Heart right ventricle (tissue), 16 donors: ENCODE measurements around the gene SPTBN1. TPM values are rescaled to one million over a fixed set of nuclear protein-coding genes. Genes with fewer than 3 reads are reported as not detected.

Experiments used
- ATAC-seq, 8 donors: fragments of 200-7000 bp; cut with Tn5 transposase; one replicate each; pipeline ENCODE4 v1.9.1; 2020; ENCODE audit warnings: mild to moderate bottlenecking in 8 of 8, moderate library complexity in 8 of 8, moderate number of reproducible peaks in 1 of 8
- DNase-seq, 2 donors: peaks; one replicate each; pipeline ENCODE4 v3.0.0-alpha.2; 2020
- H3K27ac ChIP-seq, 10 donors: fragments of 200-600 bp; sonication (generic) in 2 of 10; one replicate each; pipeline versions ENCODE4 v1.5.0 to v1.8.0; 2020 to 2022; ENCODE audit warnings: mild to moderate bottlenecking in 3 of 10
- H3K27me3 ChIP-seq, 7 donors: fragments of 200-600 bp; one replicate each; pipeline ENCODE4 v1.8.0; 2021 to 2022; ENCODE audit warnings: mild to moderate bottlenecking in 2 of 7
- H3K36me3 ChIP-seq, 9 donors: fragments of 200-600 bp; sonication (generic) in 1 of 9; one replicate each; pipeline versions ENCODE4 v1.5.0 to v1.8.0; 2020 to 2022; ENCODE audit warnings: mild to moderate bottlenecking in 2 of 9
- H3K4me1 ChIP-seq, 9 donors: fragments of 200-600 bp; sonication (generic) in 1 of 9; one replicate each; pipeline versions ENCODE4 v1.5.0 to v1.8.0; 2020 to 2022; ENCODE audit warnings: mild to moderate bottlenecking in 4 of 9
- H3K4me3 ChIP-seq, 10 donors: fragments of 200-600 bp; sonication (generic) in 2 of 10; one replicate each; pipeline versions ENCODE4 v1.5.0 to v1.8.0; 2020 to 2022; ENCODE audit warnings: mild to moderate bottlenecking in 7 of 10, moderate library complexity in 2 of 10
- H3K9me3 ChIP-seq, 11 donors: fragments of 200-600 bp in 10 of 11; sonication (generic) in 2 of 11; one replicate each; pipeline versions ENCODE4 v1.5.0 to v1.8.0; 2013 to 2022; ENCODE audit warnings: mild to moderate bottlenecking in 2 of 11, control low read depth in 1 of 11, moderate library complexity in 1 of 11
- WGBS, 2 donors: extraction: QIAGEN DNeasy Blood & Tissue Kit; methylation state at CpG; one replicate each; pipeline ENCODE4 v1.1.7; 2013; ENCODE audit warnings: inconsistent platforms in 1 of 2; 5-methylcytosine and 5-hydroxymethylcytosine counted together
- intact Hi-C, 10 donors: fragments of 100-400 bp; cut with DNase I; formaldehyde crosslinking; loops; one replicate each; pipeline versions ENCODE4 v1.11.1 to v1.14.2; 2022
- long read RNA-seq, 3 donors: library from polyadenylated mRNA; unstranded; transcript quantifications; one replicate each; pipeline ENCODE4 v2.0.0, GENCODE V29; 2020 to 2021
- polyA plus RNA-seq, 2 donors: library from polyadenylated mRNA; stranded (reverse); fragments of 200-250 nt; gene quantifications; one replicate each; pipeline ENCODE4 v1.2.3, GENCODE V29; 2013
- total RNA-seq, 10 donors: library from RNA; stranded (reverse); fragmentation: NEBNext Ultra II Directional in 3 of 10; extraction: Animal tissue kit (Norgen Biotek cat#: 25700) in 3 of 10; gene quantifications; one replicate each; pipeline versions ENCODE4 v1.2.1 to v1.2.4, GENCODE V29; 2021 to 2023
- TF ChIP-seq, protein P1 (sequence below), 9 donors: fragments of 200-600 bp; sonication (generic) in 2 of 9; IDR thresholded peaks; one replicate each; pipeline versions ENCODE4 v1.5.0 to v1.8.0; 2021 to 2022; ENCODE audit warnings: antibody characterized with exemption in 9 of 9, mild to moderate bottlenecking in 5 of 9, moderate library complexity in 1 of 9
- donor health status: Arrhythmogenic right ventricular cardiomyopathy.
- donor health status: ischemic (EF 13 %, LVEDD 7.1; RV severe dilation, severe dysfunction).
- donor health status: healthy with polysubstance abuse.
- donor health status: DM: no; HTN: yes; CAD: no.
- donor health status: DM: no; HTN: no; CAD: no.
- donor health status: ischemic (EF 25% LVEDD 6.9; RV normal size, moderate dysfunction).
- donor health status: ischemic (EF 25% LVEDD 5.7; RV mildly dilated, moderate dysfunction).
- donor health status: healthy.
- donor health status: DM: yes; HTN: yes; CAD: no.
- donor health status: Ischemic cardiomyopathy.
- donor health status: ischemic (EF 35%, LVEDD 5.7; RV mildly dilated, moderate dysfunction).
- donor health status: nonischemic (EF 11% LVEDD 7.7; RV severe dilation, severe dysfunction).
- donor health status: DM: yes; HTN: yes; CAD: no.
- donor health status: PGD.
- donor health status: ischemic (EF 29% LVEDD 5.4; RV normal size, mild dysfunction).
- donor health status: nonischemic (EF 23%, LVEDD 6.1; RV moderate dilation, normal function).

The SPTBN1 gene
- total RNA-seq (100 to 1,000 TPM; 366 to 643 (median 507) TPM), polyA plus RNA-seq (100 to 1,000 TPM in 1 of 2 donors, 10 to 100 TPM in 1; 91.1 to 142 TPM)
- long read RNA-seq, donor 1, full-length matches to known transcripts: 15 of 305 reads
- long read RNA-seq, donor 1, partial matches to known transcripts: 244 of 305 reads
- long read RNA-seq, donor 1, other reads (novel, unspliced or antisense): 46 of 305 reads
- long read RNA-seq, donor 2, full-length matches to known transcripts: 11 of 385 reads
- long read RNA-seq, donor 2, partial matches to known transcripts: 308 of 385 reads
- long read RNA-seq, donor 2, other reads (novel, unspliced or antisense): 66 of 385 reads
- long read RNA-seq, donor 3, transcript SPTBN1-204 (4 exons, 3,332 nt): major isoform, 15 of 283 reads
- long read RNA-seq, donor 3, partial matches to known transcripts: 205 of 283 reads
- long read RNA-seq, donor 3, other reads (novel, unspliced or antisense): 59 of 283 reads

DNA sequence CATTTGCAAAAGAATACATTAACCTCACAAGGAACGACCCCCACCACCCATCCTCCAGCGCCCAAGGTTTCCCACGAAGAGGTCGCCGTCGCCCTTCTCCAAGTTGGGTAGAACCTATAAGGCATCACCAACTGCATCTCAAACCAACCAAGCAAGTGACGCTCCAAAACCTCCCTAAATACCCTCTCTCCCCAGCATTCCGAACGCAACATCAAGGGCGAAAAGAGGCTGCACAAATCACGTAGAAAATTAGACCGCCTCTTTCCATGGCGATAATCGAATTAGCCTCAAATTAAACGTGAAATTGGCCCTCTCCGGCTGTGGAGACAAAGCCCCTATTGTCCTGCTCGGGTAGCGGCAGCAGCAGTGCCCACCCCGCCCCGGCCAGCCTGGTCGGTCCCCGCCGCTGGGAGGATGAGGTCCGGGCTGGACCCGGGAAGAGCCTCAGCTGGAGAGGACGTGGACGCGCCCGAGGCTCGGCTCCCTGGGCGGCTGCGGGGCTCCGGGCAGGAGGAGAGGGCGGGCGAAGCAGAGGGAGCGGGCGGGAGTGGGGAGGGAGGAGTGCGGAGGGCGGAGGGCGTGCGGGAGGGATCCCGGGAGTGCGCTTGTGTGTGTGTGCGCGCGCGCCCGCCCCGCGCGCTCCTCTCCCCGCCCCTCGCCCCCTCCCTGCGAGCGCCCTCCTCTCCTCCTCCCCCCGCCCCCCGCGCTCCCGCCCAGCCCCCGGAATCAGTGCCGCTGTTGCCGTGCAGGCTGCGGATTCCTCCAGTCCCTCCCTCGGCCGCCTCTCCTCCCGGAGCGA, at the start of gene SPTBN1:
Gene SPTBN1 (plus strand): TSS at position 765 of the 799 bp plus-strand sequence. CDS start 70,092 bp downstream, outside the sequence.
- peak; percentile 91 to 96 (median 94) for ATAC-seq
- Histone ChIP-seq H3K9me3 (no peaks in the 10 kb centered on the region), H3K27ac (peak within 1 kb of the TSS; percentile 92 to 99 (median 98)), H3K27me3 (peaks cover 0 to 52% (median 0%) of the 10 kb centered on the region in 7 donors), H3K4me1 (peaks cover 7 to 45% (median 34%) of the 10 kb centered on the region in 9 donors), H3K36me3 (peaks cover 0 to 4% (median 0%) of the 10 kb centered on the region in 9 donors), H3K4me3 (peak within 1 kb of the TSS; percentile 55 to 87 (median 79))
- TF ChIP-seq, protein P1, sequence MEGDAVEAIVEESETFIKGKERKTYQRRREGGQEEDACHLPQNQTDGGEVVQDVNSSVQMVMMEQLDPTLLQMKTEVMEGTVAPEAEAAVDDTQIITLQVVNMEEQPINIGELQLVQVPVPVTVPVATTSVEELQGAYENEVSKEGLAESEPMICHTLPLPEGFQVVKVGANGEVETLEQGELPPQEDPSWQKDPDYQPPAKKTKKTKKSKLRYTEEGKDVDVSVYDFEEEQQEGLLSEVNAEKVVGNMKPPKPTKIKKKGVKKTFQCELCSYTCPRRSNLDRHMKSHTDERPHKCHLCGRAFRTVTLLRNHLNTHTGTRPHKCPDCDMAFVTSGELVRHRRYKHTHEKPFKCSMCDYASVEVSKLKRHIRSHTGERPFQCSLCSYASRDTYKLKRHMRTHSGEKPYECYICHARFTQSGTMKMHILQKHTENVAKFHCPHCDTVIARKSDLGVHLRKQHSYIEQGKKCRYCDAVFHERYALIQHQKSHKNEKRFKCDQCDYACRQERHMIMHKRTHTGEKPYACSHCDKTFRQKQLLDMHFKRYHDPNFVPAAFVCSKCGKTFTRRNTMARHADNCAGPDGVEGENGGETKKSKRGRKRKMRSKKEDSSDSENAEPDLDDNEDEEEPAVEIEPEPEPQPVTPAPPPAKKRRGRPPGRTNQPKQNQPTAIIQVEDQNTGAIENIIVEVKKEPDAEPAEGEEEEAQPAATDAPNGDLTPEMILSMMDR (IDR thresholded peaks at IDR 0.05): peak in 1 of 9 donors; percentile 5
- intact Hi-C loops: loop anchor here in 9 of 10 donors (5.0 to 10.0 kb wide), 13 partner anchors 33 to 251 kb away; a partner anchor contains a TSS
- 0% methylated on average over 32 to 63 of the region's 67 CpGs for WGBS, 2 donors
- DNase-seq: peak; percentile 94 to 95

DNA sequence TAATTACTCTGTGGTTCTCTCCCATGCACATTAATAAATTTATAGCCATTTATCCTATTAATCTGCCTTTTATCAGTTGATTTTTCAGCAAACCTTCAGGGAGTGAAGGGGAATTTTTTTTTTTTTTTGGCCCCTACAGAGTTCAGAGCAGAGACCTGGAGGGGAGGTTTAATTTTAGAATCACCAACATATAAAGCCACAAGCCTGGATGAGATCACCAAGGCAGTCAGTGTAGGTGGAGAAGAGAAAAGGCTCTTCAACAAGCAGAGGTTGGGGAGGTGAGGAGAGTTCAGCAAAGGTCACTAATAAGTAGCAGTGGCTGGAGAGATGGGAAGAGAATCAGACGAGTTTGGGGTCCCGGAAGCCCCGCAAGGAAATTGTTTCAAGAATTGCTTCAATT, 48.4 kb upstream of the SPTBN1 start:
- 60 to 79% methylated on average over 3 of the region's 3 CpGs for WGBS, 2 donors

DNA sequence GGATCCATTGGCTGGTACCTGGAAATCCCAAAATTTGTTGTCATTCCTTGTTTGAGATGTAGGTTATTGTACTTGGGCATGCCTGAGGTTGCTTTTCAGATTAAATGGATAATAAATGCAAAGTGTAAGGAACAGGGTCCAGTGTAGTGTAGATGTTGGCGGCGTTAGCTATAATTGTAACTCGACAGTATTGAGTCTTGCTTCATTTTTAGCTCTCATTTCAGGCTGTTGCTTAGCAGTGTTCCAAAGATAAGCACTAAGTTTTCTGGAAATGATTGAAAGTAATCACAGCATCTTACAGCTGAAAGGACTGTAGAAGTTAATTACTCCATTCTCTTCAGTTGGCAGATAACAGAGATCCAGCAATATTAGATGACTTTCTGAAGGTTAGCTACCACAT, 47.8 kb upstream of the SPTBN1 start:
- WGBS, 2 donors: 71 to 83% methylated on average over 3 of the region's 3 CpGs
- Histone ChIP-seq H3K36me3 (no peaks in the 10 kb centered on the region), H3K9me3 (no peaks in the 10 kb centered on the region), H3K27ac (peak overlapping the region in 1 of 10 donors; percentile 40), H3K4me3 (no peak overlapping the region), H3K27me3 (no peaks in the 10 kb centered on the region), H3K4me1 (peaks cover under 1 to 55% (median 33%) of the 10 kb centered on the region in 9 donors)
- intact Hi-C loops: no loop called here
- TF ChIP-seq, protein P1 (IDR thresholded peaks at IDR 0.05): no peak
- no peak for DNase-seq
- peak in 1 of 8 donors; percentile 20 for ATAC-seq

More for the DNA sequence above, 48.4 kb upstream of the SPTBN1 start:
- Histone ChIP-seq H3K27me3 (no peaks in the 10 kb centered on the region), H3K4me1 (peaks cover 6 to 60% (median 39%) of the 10 kb centered on the region in 9 donors), H3K9me3 (no peaks in the 10 kb centered on the region), H3K36me3 (no peaks in the 10 kb centered on the region), H3K27ac (peak overlapping the region in 1 of 10 donors; percentile 40), H3K4me3 (no peak overlapping the region)
- intact Hi-C loops: no loop called here
- no peak for DNase-seq
- ATAC-seq: peak in 2 of 8 donors; percentile 53 to 83
- TF ChIP-seq, protein P1 (IDR thresholded peaks at IDR 0.05): no peak

DNA sequence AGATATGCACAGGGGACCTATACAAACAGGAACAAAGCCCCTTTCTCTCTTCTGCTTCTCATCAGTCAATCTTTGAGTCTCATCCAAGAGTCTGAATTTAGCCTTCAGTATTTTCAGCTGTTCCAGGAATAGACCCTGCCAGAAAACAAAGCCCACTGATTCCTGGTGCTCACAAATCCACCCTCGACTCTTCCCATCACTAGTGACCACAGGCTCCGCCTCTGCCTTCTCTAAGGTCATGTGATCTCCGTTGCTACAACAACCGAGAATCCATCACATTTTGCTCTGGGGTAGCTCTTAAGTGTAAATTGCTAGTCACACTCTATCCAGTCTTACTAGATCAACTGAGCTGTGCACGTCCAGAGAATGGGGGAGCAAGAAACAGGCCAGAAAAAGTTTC, 46.4 kb upstream of the SPTBN1 start:
- Histone ChIP-seq H3K9me3 (no peaks in the 10 kb centered on the region), H3K27ac (peak overlapping the region in 4 of 10 donors; percentile 18 to 50 (median 34)), H3K36me3 (no peaks in the 10 kb centered on the region), H3K4me3 (no peak overlapping the region), H3K4me1 (peaks cover 0 to 45% (median 25%) of the 10 kb centered on the region in 9 donors), H3K27me3 (no peaks in the 10 kb centered on the region)
- WGBS, 2 donors: 37 to 38% methylated on average over 5 of the region's 5 CpGs
- intact Hi-C loops: no loop called here
- DNase-seq (peak in 1 of 2 donors; percentile 33), ATAC-seq (peak in 5 of 8 donors; percentile 29 to 62 (median 46))
- TF ChIP-seq, protein P1 (IDR thresholded peaks at IDR 0.05): no peak
